HK-2 (cell line): ENCODE data around the gene MEIS2.

Experiments
- DNase-seq: peaks from one replicate; pipeline ENCODE4 v3.0.0-alpha.2; 2018; ENCODE audit not compliant: unreplicated experiment

The MEIS2 gene

DNA sequence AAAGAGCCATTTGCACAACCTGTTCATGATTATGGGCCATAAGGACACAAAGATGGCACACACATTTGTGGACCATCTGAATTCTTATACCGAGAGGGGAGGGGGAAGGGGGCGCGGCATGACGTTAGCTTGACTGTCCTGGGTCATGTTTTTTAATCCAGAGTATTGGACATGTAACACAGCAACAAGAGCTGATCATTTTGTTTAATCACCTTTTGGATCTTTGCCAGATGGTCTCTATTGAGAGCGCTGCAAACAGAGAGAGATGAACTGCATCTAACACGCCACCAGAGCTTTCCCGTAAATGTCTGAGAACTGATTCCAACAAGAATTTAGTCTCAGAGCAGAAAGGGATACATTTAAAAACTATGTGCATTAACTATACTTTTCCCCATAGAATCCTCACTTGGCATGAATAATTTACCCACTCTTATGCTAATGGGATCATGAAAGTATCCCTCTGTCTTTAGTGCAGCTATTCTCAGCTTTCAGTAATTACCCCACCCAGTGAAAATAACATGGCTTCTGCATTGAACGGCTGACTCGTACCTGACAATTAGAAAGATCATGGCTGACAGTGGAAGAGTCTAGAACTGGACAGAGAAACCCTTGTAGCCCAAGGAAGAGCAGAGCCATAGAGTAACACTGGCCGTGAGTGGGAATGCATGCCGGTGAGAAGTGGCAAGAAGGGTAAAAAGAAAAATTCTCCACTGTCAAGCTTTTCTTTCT, 22.6 kb downstream of the MEIS2 start:
- no peak for DNase-seq

- DNase-seq: no peak
Observed at GRCh38 chr15:37076543-37076942, 23.8 kb downstream of the MEIS2 start.

DNA sequence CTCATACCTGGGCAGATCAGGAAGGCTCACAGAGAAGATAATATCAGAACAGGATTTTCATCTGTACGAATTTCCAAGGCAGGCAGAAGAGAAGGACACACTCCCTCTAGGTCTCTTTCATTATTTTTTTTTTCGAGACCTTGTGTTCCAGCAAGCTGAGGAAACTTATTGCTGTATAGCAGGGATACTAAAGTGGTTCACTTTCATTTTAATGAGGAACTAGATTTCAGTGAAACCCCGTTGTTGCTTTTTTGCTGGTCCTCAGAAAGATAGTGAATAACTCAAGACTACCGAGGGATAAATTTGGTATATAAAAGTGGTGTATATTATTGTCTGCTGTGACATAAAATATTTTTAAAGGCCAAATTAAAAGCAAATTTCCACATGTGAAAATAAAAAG, 24.6 kb downstream of the MEIS2 start:
- DNase-seq: no peak

DNA sequence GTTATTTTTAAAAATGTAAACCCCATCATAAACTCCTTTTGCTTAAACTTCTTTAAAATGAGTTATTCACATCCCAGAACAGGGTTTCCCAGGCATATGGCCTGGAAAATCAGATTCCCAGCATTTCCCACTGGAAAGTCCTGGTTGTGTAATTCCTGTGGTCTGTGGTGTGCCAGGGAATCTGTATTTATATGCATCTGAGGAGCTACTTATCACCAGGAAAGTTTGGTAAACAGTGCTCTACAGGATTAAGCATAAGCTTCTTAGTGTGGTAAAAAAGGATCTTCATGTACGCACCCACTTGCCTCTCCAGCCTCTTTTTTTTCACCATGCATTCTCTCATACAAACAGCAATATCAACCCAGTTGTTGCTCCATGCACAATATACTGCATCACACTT, 28.2 kb downstream of the MEIS2 start:
- no peak for DNase-seq

- DNase-seq: no peak
Observed at GRCh38 chr15:37071134-37071533, 29.2 kb downstream of the MEIS2 start.

DNA sequence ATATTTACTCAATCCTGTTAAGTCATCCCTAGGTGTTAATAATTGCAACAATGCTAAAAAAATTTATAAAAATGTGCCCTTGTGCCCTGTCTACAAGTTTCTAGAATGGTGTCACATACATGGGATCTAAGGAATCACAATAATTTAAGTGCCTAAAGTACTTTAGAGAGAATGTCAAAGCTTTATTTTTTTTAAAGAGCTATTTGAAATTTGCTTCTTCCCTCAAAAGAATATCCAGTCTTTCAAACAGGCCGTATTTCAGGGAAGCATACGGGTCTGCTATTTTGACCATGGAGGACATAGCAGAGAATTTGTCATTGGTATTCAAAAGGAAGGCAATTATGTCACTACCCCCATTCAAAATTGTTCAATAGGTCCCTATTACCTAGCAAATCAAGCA, 29.7 kb downstream of the MEIS2 start:
- DNase-seq: no peak

GRCh38 chr15:37061996-37062395, 38.4 kb downstream of the MEIS2 start:
- no peak for DNase-seq

- no peak for DNase-seq
Observed at GRCh38 chr15:37059086-37059485, 41.3 kb downstream of the MEIS2 start.

GRCh38 chr15:37058316-37058985, 41.9 kb downstream of the MEIS2 start:
- no peak for DNase-seq

GRCh38 chr15:37057831-37058230, 42.5 kb downstream of the MEIS2 start:
- no peak for DNase-seq

- DNase-seq: no peak
Observed at GRCh38 chr15:37057256-37057655, 43.1 kb downstream of the MEIS2 start.

GRCh38 chr15:37056177-37057121, 43.9 kb downstream of the MEIS2 start:
- DNase-seq: no peak

GRCh38 chr15:37055481-37055880, 44.9 kb downstream of the MEIS2 start:
- no peak for DNase-seq

GRCh38 chr15:37054336-37054735, 46.0 kb downstream of the MEIS2 start:
- DNase-seq: no peak

GRCh38 chr15:37053166-37053565, 47.2 kb downstream of the MEIS2 start:
- DNase-seq: no peak

DNA sequence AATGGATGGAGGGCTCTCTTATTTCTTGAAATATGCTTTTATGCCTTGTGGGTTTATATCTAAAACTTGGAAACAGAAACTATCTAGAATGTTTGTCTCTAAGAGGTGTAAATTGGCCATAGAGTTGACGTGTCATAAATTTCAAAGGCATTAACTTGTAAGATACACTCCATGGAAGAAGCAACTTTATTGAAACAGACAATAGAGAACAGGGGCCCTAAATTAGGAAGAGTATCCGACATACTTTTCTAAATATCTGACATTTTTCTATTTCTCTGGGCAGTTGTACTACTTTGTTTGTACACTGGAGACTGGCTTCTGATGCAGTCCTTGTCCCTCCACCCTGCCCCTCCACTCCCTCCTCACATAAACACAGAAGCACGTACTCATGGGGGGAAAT, 50.0 kb downstream of the MEIS2 start:
- no peak for DNase-seq

- DNase-seq: no peak
Observed at GRCh38 chr15:37046876-37047614, 53.3 kb downstream of the MEIS2 start.

- no peak for DNase-seq
Observed at GRCh38 chr15:37045859-37046740, 54.2 kb downstream of the MEIS2 start.

- DNase-seq: no peak
Observed at GRCh38 chr15:37044915-37045648, 55.3 kb downstream of the MEIS2 start.

DNA sequence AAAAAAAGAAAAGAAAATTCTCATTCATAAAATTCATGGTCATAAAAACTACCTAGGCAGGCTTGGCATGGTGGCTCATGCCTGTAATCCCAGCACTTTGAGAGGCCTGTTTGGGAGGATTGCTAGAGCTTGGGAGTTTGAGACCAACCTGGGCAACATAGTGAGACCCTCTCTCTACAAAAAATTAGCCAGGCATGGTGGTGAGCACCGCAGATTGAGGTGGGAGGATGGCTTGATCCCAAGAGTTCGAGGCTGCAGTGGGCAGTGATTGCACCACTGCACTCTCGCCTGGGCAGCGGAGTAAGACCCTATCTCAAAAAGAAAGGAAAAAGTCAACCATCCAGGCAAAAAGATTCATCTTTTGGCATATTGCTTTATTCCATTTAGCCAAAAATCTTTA, 58.5 kb downstream of the MEIS2 start:
- DNase-seq: no peak
